ENCODE results near the gene SETD5. TPM values are rescaled to one million over a fixed set of nuclear protein-coding genes. Genes with fewer than 3 reads are reported as not detected.
"Not testable (repeated sequence)": the region's sequence is repeated elsewhere in the genome, so short reads cannot be mapped to it uniquely, and the experiment has no call there.

The SETD5 gene
- total RNA-seq, 1 experiment from 2014 or later = 151 TPM

- Histone ChIP-seq H3K27me3 (replicated peaks; ENCODE audit: insufficient read depth, low read depth, low read length, poor library complexity) (no peaks in the 10 kb centered on the region), H3K9me3 (ENCODE audit: low read depth, low read length, poor library complexity, severe bottlenecking) (no peaks in the 10 kb centered on the region), H3K36me3 (ENCODE audit: insufficient read depth, low read length, poor library complexity, severe bottlenecking) (peaks cover 53% of the 10 kb centered on the region), H3K4me1 (ENCODE audit: insufficient read depth, low read length, poor library complexity, severe bottlenecking) (no peaks in the 10 kb centered on the region), H3K4me3 (ENCODE audit: low read depth, low read length, poor library complexity, severe bottlenecking) (no peak overlapping the region), H3K27ac (ENCODE audit: low read depth, low read length, poor library complexity, severe bottlenecking) (no peak overlapping the region)
- BruUV-seq (replicated peaks) = no TSS peak
- TF ChIP-seq CTCF (conservative IDR thresholded peaks at IDR 0.05; ENCODE audit: low read depth, low read length) = no peak
- no peak for TF ChIP-seq EZH2 (IDR thresholded peaks at IDR 0.05; ENCODE audit: borderline replicate concordance, low read depth, low read length, poor library complexity, severe bottlenecking)
- DNase-seq (ENCODE audit: low spot score) = no peak
- intact Hi-C loops (cut with micrococcal nuclease; ENCODE audit: unreplicated experiment) = no loop called here
- ChIA-PET CTCF (no interaction called here), POLR2A (ENCODE audit: low non-redundant PET) (interaction anchor here (0.6 kb wide), 1 partner anchor 28 kb away, joined by 3 read pairs; no protein-coding TSS in a partner anchor)
Measured at GRCh38 chr3:9480265-9480664, 82.8 kb downstream of the SETD5 start.

- no TSS peak for BruUV-seq (replicated peaks)
- TF ChIP-seq CTCF (conservative IDR thresholded peaks at IDR 0.05; ENCODE audit: low read depth, low read length) (no peak), EZH2 (IDR thresholded peaks at IDR 0.05; ENCODE audit: borderline replicate concordance, low read depth, low read length, poor library complexity, severe bottlenecking) (no peak)
- DNase-seq (ENCODE audit: low spot score) = no peak
- CTCF ChIA-PET = no interaction called here
- Histone ChIP-seq H3K36me3 (ENCODE audit: insufficient read depth, low read length, poor library complexity, severe bottlenecking) (peaks cover 12% of the 10 kb centered on the region), H3K27me3 (replicated peaks; ENCODE audit: insufficient read depth, low read depth, low read length, poor library complexity) (no peaks in the 10 kb centered on the region), H3K27ac (ENCODE audit: low read depth, low read length, poor library complexity, severe bottlenecking) (no peak overlapping the region), H3K4me1 (ENCODE audit: insufficient read depth, low read length, poor library complexity, severe bottlenecking) (no peaks in the 10 kb centered on the region), H3K9me3 (ENCODE audit: low read depth, low read length, poor library complexity, severe bottlenecking) (no peaks in the 10 kb centered on the region), H3K4me3 (ENCODE audit: low read depth, low read length, poor library complexity, severe bottlenecking) (no peak overlapping the region)
- POLR2A ChIA-PET (ENCODE audit: low non-redundant PET) = no interaction called here
- intact Hi-C loops (cut with micrococcal nuclease; ENCODE audit: unreplicated experiment) = no loop called here
Measured at GRCh38 chr3:9485248-9485647, 87.8 kb downstream of the SETD5 start.

- H3K4me3 ChIP-seq (ENCODE audit: low read depth, low read length, poor library complexity, severe bottlenecking) = no peak overlapping the region
- H3K4me1 ChIP-seq (ENCODE audit: insufficient read depth, low read length, poor library complexity, severe bottlenecking) = no peaks in the 10 kb centered on the region
- TF ChIP-seq EZH2 (IDR thresholded peaks at IDR 0.05; ENCODE audit: borderline replicate concordance, low read depth, low read length, poor library complexity, severe bottlenecking) (no peak), CTCF (conservative IDR thresholded peaks at IDR 0.05; ENCODE audit: low read depth, low read length) (no peak)
- intact Hi-C loops (cut with micrococcal nuclease; ENCODE audit: unreplicated experiment) = no loop called here
- no peak for DNase-seq (ENCODE audit: low spot score)
- H3K27ac ChIP-seq (ENCODE audit: low read depth, low read length, poor library complexity, severe bottlenecking) = no peak overlapping the region
- H3K9me3 ChIP-seq (ENCODE audit: low read depth, low read length, poor library complexity, severe bottlenecking) = no peaks in the 10 kb centered on the region
- no peaks in the 10 kb centered on the region for H3K36me3 ChIP-seq (ENCODE audit: insufficient read depth, low read length, poor library complexity, severe bottlenecking)
- CTCF ChIA-PET = no interaction called here
- no TSS peak for BruUV-seq (replicated peaks)
- POLR2A ChIA-PET (ENCODE audit: low non-redundant PET) = interaction anchor here (0.6 kb wide), 1 partner anchor 75 kb away, joined by 4 read pairs; no protein-coding TSS in a partner anchor
- no peaks in the 10 kb centered on the region for H3K27me3 ChIP-seq (replicated peaks; ENCODE audit: insufficient read depth, low read depth, low read length, poor library complexity)
Measured at GRCh38 chr3:9491506-9491905, 94.1 kb downstream of the SETD5 start.

GRCh38 chr3:9494036-9494435 lies 96.6 kb downstream of the SETD5 start:
- intact Hi-C loops (cut with micrococcal nuclease; ENCODE audit: unreplicated experiment); POLR2A ChIA-PET (ENCODE audit: low non-redundant PET); CTCF ChIA-PET: not testable (repeated sequence)

More at GRCh38 chr3:9494036-9494435, 96.6 kb downstream of the SETD5 start:
- H3K4me3 ChIP-seq (ENCODE audit: low read depth, low read length, poor library complexity, severe bottlenecking); H3K9me3 ChIP-seq (ENCODE audit: low read depth, low read length, poor library complexity, severe bottlenecking); H3K27me3 ChIP-seq (replicated peaks; ENCODE audit: insufficient read depth, low read depth, low read length, poor library complexity); H3K4me1 ChIP-seq (ENCODE audit: insufficient read depth, low read length, poor library complexity, severe bottlenecking); BruUV-seq (replicated peaks); H3K27ac ChIP-seq (ENCODE audit: low read depth, low read length, poor library complexity, severe bottlenecking); DNase-seq (ENCODE audit: low spot score); H3K36me3 ChIP-seq (ENCODE audit: insufficient read depth, low read length, poor library complexity, severe bottlenecking): not testable (repeated sequence)

Data from A673 (cell line).